Ascending aorta (tissue), 2 donors: ENCODE data around the gene PLEKHG5. TPM values are rescaled to one million over a fixed set of nuclear protein-coding genes. Genes with fewer than 3 reads are reported as not detected.

Source experiments
- DNase-seq, 2 donors: peaks; one replicate each; pipeline ENCODE4 v3.0.0-alpha.2; 2019; ENCODE audit warnings: low spot score in 2 of 2
- H3K27ac ChIP-seq, 2 donors: fragments of 200-600 bp; sonication (generic); one replicate each; pipeline ENCODE4 v1.5.1; 2016 to 2017; ENCODE audit warnings: mild to moderate bottlenecking in 1 of 2
- H3K27me3 ChIP-seq: fragments of 200-600 bp; sonication (generic); one replicate; pipeline ENCODE4 v1.5.1; 2017
- H3K36me3 ChIP-seq, 2 donors: fragments of 200-600 bp; sonication (generic); one replicate each; pipeline ENCODE4 v1.5.1; 2016
- H3K4me1 ChIP-seq, 2 donors: fragments of 200-600 bp; sonication (generic); one replicate each; pipeline ENCODE4 v1.5.1; 2016 to 2017; ENCODE audit warnings: mild to moderate bottlenecking in 1 of 2
- H3K4me3 ChIP-seq, 2 donors: fragments of 200-600 bp; sonication (generic); one replicate each; pipeline ENCODE4 v1.5.1; 2016 to 2017; ENCODE audit warnings: mild to moderate bottlenecking in 1 of 2
- H3K9me3 ChIP-seq, 2 donors: fragments of 200-600 bp; sonication (generic); one replicate each; pipeline ENCODE4 v1.5.1; 2016
- intact Hi-C: fragments of 100-400 bp; cut with DNase I; formaldehyde crosslinking; loops from one replicate; pipeline ENCODE4 v1.15.1; 2023
- total RNA-seq: library from RNA; depleted of rRNA; stranded (reverse); fragments of >200 nt; gene quantifications from one replicate; pipeline ENCODE4 v1.1.0, GENCODE V29; 2016
- TF ChIP-seq, protein P1 (sequence below), 3 experiments: fragments of 200-600 bp in 2 of 3; fragments of 450-650 bp in 1 of 3; sonication (generic) in 2 of 3; IDR thresholded peaks; one replicate each; pipeline ENCODE4 v1.5.1; 2016 to 2019; ENCODE audit warnings: antibody characterized with exemption in 3 of 3, mild to moderate bottlenecking in 1 of 3, moderate library complexity in 1 of 3

Gene PLEKHG5
- total RNA-seq, 1 donor from 2014 or later = 11.4 TPM

DNA sequence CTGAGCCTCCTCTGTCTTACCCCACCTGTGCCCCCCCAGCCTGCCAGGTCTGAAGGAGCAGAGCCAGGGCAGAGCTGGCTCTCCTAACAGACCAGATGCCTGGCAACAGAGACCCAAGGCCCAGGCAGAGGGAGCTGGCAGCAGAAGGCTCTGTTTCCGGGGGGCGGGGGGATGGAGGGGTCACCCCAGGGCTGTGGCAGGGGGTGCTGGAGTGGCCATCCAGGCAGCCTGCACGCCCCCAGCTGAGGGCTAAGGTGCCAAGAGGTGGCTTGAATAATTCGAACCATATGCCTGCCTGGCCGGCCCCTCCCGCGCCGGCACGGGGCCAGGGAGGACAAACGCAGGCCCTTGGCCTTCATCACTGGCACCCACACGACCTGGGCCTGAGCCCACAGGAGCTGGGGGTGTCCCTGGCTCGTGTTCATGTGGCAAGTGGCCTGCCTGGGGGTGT, 16.0 kb upstream of the PLEKHG5 start:
- intact Hi-C loops = no loop called here
- TF ChIP-seq, protein P1, sequence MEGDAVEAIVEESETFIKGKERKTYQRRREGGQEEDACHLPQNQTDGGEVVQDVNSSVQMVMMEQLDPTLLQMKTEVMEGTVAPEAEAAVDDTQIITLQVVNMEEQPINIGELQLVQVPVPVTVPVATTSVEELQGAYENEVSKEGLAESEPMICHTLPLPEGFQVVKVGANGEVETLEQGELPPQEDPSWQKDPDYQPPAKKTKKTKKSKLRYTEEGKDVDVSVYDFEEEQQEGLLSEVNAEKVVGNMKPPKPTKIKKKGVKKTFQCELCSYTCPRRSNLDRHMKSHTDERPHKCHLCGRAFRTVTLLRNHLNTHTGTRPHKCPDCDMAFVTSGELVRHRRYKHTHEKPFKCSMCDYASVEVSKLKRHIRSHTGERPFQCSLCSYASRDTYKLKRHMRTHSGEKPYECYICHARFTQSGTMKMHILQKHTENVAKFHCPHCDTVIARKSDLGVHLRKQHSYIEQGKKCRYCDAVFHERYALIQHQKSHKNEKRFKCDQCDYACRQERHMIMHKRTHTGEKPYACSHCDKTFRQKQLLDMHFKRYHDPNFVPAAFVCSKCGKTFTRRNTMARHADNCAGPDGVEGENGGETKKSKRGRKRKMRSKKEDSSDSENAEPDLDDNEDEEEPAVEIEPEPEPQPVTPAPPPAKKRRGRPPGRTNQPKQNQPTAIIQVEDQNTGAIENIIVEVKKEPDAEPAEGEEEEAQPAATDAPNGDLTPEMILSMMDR (IDR thresholded peaks at IDR 0.05) = no peak
- no peak overlapping the region for H3K4me3 ChIP-seq
- H3K36me3 ChIP-seq = no peaks in the 10 kb centered on the region
- peak overlapping the region in 1 of 2 donors; percentile 37 for H3K27ac ChIP-seq
- no peaks in the 10 kb centered on the region for H3K27me3 ChIP-seq
- no peak for DNase-seq
- peaks cover 10 to 15% of the 10 kb centered on the region in 2 donors for H3K4me1 ChIP-seq
- no peaks in the 10 kb centered on the region for H3K9me3 ChIP-seq

DNA sequence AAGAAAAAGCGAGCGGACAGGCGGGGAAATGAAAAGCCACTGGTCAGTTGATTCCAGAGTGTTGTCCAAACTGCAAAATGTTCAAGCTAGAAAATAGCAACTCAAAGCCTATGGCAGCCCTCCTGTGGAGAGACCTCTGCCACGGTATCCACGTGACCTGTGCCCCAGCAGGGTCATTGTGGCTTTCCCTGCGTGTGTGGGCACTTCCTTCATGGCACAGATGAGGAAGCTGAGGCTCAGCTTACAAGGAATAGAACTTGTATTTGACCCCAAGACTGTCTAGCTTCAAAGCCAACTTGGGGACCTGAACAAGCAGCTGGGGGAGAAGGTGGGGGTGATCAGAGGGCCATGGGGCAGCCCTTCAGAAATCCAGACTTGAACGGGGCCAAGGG, 15.6 kb upstream of the PLEKHG5 start:
- H3K27ac ChIP-seq = no peak overlapping the region

DNA sequence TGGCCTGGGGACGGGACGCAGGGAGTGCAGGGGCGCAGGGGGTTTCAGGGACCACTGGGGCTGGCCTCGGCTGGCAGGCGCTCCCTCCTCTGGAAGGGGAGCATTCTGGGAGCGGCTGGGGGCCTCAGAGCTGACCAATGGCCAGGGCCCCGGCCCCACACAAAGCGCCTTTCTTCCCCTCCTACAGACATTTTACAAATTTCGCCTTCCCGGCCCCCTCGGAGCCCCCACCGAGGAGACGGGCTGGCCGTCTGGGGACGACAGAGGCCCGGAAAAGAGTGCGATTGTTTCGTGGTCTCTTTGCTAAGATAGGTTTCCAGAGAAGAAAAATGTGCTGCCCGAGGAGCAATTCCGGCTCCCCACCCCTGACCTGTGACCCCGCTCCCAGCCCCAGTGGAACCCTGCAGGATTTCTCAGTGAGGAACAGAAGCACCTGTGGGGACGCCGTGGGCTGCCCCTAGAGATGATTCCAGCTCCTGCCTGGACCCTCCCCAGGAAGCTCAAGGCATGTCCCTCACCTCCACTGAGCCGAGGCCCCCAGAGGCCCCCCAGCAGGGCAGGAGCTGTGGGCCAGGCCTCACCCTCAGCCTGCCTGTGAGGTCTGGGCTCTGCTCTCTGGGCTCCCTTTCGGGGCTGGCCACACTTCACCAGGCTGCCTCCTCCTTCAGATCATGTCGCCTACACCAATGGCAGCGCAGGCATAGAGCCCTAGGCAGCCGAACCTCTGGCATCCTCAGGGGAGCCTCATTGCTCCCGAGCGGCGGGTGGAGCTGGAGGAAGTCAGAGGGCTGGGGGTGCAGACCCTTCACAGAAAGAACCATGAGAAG, 15.0 kb upstream of the PLEKHG5 start:
- Histone ChIP-seq H3K27me3 (no peaks in the 10 kb centered on the region), H3K4me1 (peaks cover 20 to 25% of the 10 kb centered on the region in 2 donors), H3K27ac (no peak overlapping the region), H3K9me3 (no peaks in the 10 kb centered on the region), H3K4me3 (no peak overlapping the region), H3K36me3 (no peaks in the 10 kb centered on the region)
- intact Hi-C loops = no loop called here
- DNase-seq = no peak
- TF ChIP-seq, protein P1 (IDR thresholded peaks at IDR 0.05) = no peak

More for the DNA sequence above, 15.6 kb upstream of the PLEKHG5 start:
- Histone ChIP-seq H3K4me3 (no peak overlapping the region), H3K9me3 (no peaks in the 10 kb centered on the region), H3K36me3 (no peaks in the 10 kb centered on the region), H3K27me3 (no peaks in the 10 kb centered on the region), H3K4me1 (peaks cover 14 to 19% of the 10 kb centered on the region in 2 donors)
- TF ChIP-seq, protein P1 (IDR thresholded peaks at IDR 0.05) = no peak
- intact Hi-C loops = no loop called here
- DNase-seq = no peak

DNA sequence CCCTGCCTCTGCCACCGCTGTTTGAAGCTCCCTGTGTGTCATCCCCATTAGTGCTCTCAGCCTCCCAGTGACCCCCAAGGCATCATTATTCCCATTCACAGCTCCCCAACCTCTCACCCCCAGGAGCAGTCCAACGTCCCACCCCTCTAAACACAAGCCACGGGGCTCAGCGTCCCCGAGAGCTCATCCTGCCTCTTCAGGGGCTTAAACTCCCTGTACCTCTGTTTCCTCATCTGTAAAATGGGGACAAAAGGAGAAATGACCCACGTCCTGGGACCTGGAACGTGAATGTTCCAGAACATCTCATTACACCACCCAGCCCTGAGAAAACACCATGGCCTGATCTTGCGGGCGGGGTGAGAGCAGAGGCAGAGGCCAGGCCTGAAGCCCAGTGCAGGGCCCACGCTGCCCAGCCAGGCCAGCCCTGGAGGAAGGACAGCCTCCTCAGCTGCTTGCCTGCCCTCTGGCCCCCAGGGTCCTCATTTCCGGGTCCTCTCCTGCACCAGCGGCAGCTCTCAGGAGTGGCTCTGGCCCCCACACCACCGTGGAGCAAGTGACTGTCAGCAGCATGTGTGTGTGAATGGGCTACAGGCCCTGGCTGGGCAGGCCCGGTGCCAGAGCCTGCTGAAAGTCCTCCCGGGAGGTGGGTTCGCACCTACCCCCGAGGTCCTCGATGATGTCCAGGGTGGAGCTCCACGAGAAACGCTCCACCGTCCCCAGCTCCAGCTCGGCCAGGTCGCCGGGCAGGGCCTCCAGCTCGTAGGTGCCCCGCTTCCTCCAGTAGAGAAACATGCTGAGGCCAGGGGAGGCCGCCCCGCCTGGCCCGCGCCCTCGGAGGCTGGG, 14.1 kb upstream of the PLEKHG5 start:
- H3K36me3 ChIP-seq = no peaks in the 10 kb centered on the region
- no peak overlapping the region for H3K27ac ChIP-seq
- TF ChIP-seq, protein P1 (IDR thresholded peaks at IDR 0.05) = no peak
- H3K4me1 ChIP-seq = peaks cover 24 to 34% of the 10 kb centered on the region in 2 donors
- intact Hi-C loops = no loop called here
- DNase-seq = no peak
- H3K4me3 ChIP-seq = no peak overlapping the region
- no peaks in the 10 kb centered on the region for H3K27me3 ChIP-seq
- H3K9me3 ChIP-seq = no peaks in the 10 kb centered on the region

DNA sequence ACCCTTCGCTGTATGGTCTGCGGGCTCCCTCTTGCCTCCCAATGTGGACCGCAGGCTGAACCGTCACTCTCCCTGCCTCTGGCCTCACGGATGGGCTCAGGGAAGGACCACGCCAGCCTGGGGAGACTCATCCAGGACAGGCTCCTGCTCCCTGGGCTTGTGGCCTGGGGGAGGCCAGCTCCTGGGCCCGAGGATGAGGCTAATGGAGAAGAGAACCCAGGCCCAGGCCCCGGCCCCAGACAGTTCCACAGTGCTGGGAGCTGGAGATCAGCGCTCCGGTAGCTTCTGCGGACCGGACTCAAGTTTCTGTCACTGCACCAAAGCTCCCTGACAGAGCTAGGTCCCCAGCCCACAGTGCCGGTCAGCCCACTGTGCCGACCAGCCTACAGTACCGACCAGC, 13.4 kb upstream of the PLEKHG5 start:
- H3K36me3 ChIP-seq = no peaks in the 10 kb centered on the region
- H3K9me3 ChIP-seq = no peaks in the 10 kb centered on the region
- intact Hi-C loops = no loop called here
- peaks cover 24 to 38% of the 10 kb centered on the region in 2 donors for H3K4me1 ChIP-seq
- TF ChIP-seq, protein P1 (IDR thresholded peaks at IDR 0.05) = no peak
- no peak overlapping the region for H3K4me3 ChIP-seq
- DNase-seq = no peak
- H3K27ac ChIP-seq = no peak overlapping the region
- H3K27me3 ChIP-seq = no peaks in the 10 kb centered on the region
